Lower lobe of right lung (tissue), 2 donors: ENCODE data around the gene PTGIS. TPM values are rescaled to one million over a fixed set of nuclear protein-coding genes. Genes with fewer than 3 reads are reported as not detected.

ENCODE experiments used
- ATAC-seq, 2 donors: fragments of 200-7000 bp; cut with Tn5 transposase; one replicate each; pipeline ENCODE4 v1.9.1; 2020 to 2022; ENCODE audit warnings: mild to moderate bottlenecking in 2 of 2, moderate library complexity in 2 of 2
- DNase-seq: peaks from one replicate; pipeline ENCODE4 v3.0.0-alpha.2; 2020
- H3K27ac ChIP-seq: fragments of 200-600 bp; one replicate; pipeline ENCODE4 v1.8.0; 2022
- H3K27me3 ChIP-seq: fragments of 200-600 bp; one replicate; pipeline ENCODE4 v1.8.0; 2022; ENCODE audit warnings: low read depth
- H3K36me3 ChIP-seq: fragments of 200-600 bp; one replicate; pipeline ENCODE4 v1.8.0; 2022; ENCODE audit warnings: mild to moderate bottlenecking
- H3K4me1 ChIP-seq: fragments of 200-600 bp; one replicate; pipeline ENCODE4 v1.8.0; 2022
- H3K4me3 ChIP-seq: fragments of 200-600 bp; one replicate; pipeline ENCODE4 v1.8.0; 2022; ENCODE audit warnings: mild to moderate bottlenecking
- H3K9me3 ChIP-seq: fragments of 200-600 bp; one replicate; pipeline ENCODE4 v1.8.0; 2022
- CTCF ChIP-seq: fragments of 200-600 bp; IDR thresholded peaks from one replicate; pipeline ENCODE4 v1.8.0; 2022; ENCODE audit warnings: antibody characterized with exemption, mild to moderate bottlenecking
- intact Hi-C: fragments of 100-400 bp; cut with DNase I; formaldehyde crosslinking; loops from one replicate; pipeline ENCODE4 v1.11.0; 2022
- total RNA-seq: library from RNA; stranded (reverse); fragmentation: NEBNext Ultra II Directional; extraction: Animal tissue kit (Norgen Biotek cat#: 25700); gene quantifications from one replicate; pipeline ENCODE4 v1.2.1, GENCODE V29; 2021
- donor health status: DM: no; HTN: yes; CAD: no; lungs with severe emphysema.

Gene PTGIS
- total RNA-seq, 1 donor from 2014 or later, result 41.2 TPM

- ATAC-seq, result no peak
- no peak overlapping the region for H3K27ac ChIP-seq
Measured at GRCh38 chr20:49557449-49557848, 10.5 kb downstream of the PTGIS start.

GRCh38 chr20:49556621-49557020, 11.3 kb downstream of the PTGIS start:
- Histone ChIP-seq H3K36me3 (no peaks in the 10 kb centered on the region), H3K4me1 (peaks cover 15% of the 10 kb centered on the region), H3K9me3 (no peaks in the 10 kb centered on the region), H3K27me3 (no peaks in the 10 kb centered on the region), H3K27ac (no peak overlapping the region), H3K4me3 (no peak overlapping the region)
- DNase-seq, result no peak
- no peak for ATAC-seq
- intact Hi-C loops, result no loop called here
- TF ChIP-seq CTCF, result no peak

More at GRCh38 chr20:49557449-49557848, 10.5 kb downstream of the PTGIS start:
- H3K4me3 ChIP-seq, result no peak overlapping the region
- intact Hi-C loops, result no loop called here
- H3K27me3 ChIP-seq, result no peaks in the 10 kb centered on the region
- no peaks in the 10 kb centered on the region for H3K9me3 ChIP-seq
- H3K4me1 ChIP-seq, result peaks cover 19% of the 10 kb centered on the region
- DNase-seq, result no peak
- no peaks in the 10 kb centered on the region for H3K36me3 ChIP-seq
- no peak for TF ChIP-seq CTCF

- ATAC-seq (no peak), DNase-seq (no peak)
- no peaks in the 10 kb centered on the region for H3K9me3 ChIP-seq
- no peak overlapping the region for H3K27ac ChIP-seq
- H3K27me3 ChIP-seq, result no peaks in the 10 kb centered on the region
- peaks cover 4% of the 10 kb centered on the region for H3K36me3 ChIP-seq
- H3K4me3 ChIP-seq, result no peak overlapping the region
- no peak for TF ChIP-seq CTCF
- peaks cover 9% of the 10 kb centered on the region for H3K4me1 ChIP-seq
- intact Hi-C loops, result loop anchor here (10.0 kb wide), 1 partner anchor 55 kb away; no protein-coding TSS in a partner anchor
Measured at GRCh38 chr20:49549801-49550551, 18.0 kb downstream of the PTGIS start.

GRCh38 chr20:49548371-49548947, 19.5 kb downstream of the PTGIS start:
- Histone ChIP-seq H3K36me3 (peaks cover 4% of the 10 kb centered on the region), H3K4me3 (no peak overlapping the region)

GRCh38 chr20:49545572-49545971, 22.4 kb downstream of the PTGIS start:
- no peak overlapping the region for H3K4me3 ChIP-seq
- ATAC-seq, result no peak
- intact Hi-C loops, result loop anchor here (10.0 kb wide), 1 partner anchor 59 kb away; no protein-coding TSS in a partner anchor

More at GRCh38 chr20:49548371-49548947, 19.5 kb downstream of the PTGIS start:
- TF ChIP-seq CTCF, result no peak
- H3K27me3 ChIP-seq, result no peaks in the 10 kb centered on the region
- intact Hi-C loops, result loop anchor here (10.0 kb wide), 1 partner anchor 56 kb away; no protein-coding TSS in a partner anchor
- peaks cover 9% of the 10 kb centered on the region for H3K4me1 ChIP-seq
- DNase-seq (no peak), ATAC-seq (no peak)
- H3K27ac ChIP-seq, result no peak overlapping the region
- H3K9me3 ChIP-seq, result no peaks in the 10 kb centered on the region

More at GRCh38 chr20:49545572-49545971, 22.4 kb downstream of the PTGIS start:
- TF ChIP-seq CTCF, result no peak
- H3K36me3 ChIP-seq, result peaks cover 4% of the 10 kb centered on the region
- H3K27ac ChIP-seq, result no peak overlapping the region
- no peaks in the 10 kb centered on the region for H3K27me3 ChIP-seq
- H3K4me1 ChIP-seq, result no peaks in the 10 kb centered on the region
- H3K9me3 ChIP-seq, result no peaks in the 10 kb centered on the region
- DNase-seq, result no peak
